Gastrocnemius medialis (tissue), 4 donors: ENCODE data around the gene MSMO1.

Experiments used
- POLR2A ChIP-seq, 2 donors: fragments of 450-650 bp; IDR thresholded peaks; one replicate each; pipeline ENCODE4 v1.6.1; 2017; ENCODE audit warnings: antibody characterized with exemption in 2 of 2, mild to moderate bottlenecking in 2 of 2, moderate library complexity in 2 of 2
- TF ChIP-seq, protein P1 (sequence below), 5 experiments: fragments of 450-650 bp in 3 of 5; fragments of 200-600 bp in 2 of 5; sonication (generic) in 2 of 5; IDR thresholded peaks in 4 of 5; conservative IDR thresholded peaks in 1 of 5; 1 replicate in 4 of 5; 2 replicates in 1 of 5; pipeline ENCODE4 v1.5.1; 2016 to 2019; ENCODE audit warnings: antibody characterized with exemption in 5 of 5, mild to moderate bottlenecking in 3 of 5, moderate library complexity in 3 of 5

DNA sequence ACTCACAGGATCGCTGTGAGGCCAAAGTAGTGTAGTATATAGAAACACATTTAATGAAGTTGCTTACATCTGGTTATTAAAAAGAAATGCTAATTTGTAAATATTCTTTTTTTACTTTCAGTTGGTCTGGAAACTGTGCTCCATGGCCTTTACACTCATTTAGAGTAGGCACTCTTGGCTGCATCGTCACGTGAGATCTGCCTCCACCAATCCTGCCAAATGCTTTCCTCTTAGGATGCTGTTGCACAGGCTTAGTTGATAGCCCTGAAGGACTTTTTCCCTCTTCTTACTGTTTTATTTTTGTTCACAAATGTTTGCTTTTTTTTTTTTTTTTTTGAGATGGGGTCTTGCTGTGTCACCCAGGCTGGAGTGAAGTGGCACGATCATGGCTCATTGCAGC, 57.7 kb downstream of the MSMO1 start:
- TF ChIP-seq, protein P1, sequence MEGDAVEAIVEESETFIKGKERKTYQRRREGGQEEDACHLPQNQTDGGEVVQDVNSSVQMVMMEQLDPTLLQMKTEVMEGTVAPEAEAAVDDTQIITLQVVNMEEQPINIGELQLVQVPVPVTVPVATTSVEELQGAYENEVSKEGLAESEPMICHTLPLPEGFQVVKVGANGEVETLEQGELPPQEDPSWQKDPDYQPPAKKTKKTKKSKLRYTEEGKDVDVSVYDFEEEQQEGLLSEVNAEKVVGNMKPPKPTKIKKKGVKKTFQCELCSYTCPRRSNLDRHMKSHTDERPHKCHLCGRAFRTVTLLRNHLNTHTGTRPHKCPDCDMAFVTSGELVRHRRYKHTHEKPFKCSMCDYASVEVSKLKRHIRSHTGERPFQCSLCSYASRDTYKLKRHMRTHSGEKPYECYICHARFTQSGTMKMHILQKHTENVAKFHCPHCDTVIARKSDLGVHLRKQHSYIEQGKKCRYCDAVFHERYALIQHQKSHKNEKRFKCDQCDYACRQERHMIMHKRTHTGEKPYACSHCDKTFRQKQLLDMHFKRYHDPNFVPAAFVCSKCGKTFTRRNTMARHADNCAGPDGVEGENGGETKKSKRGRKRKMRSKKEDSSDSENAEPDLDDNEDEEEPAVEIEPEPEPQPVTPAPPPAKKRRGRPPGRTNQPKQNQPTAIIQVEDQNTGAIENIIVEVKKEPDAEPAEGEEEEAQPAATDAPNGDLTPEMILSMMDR (IDR thresholded peaks at IDR 0.05 in 4 of 5, conservative IDR thresholded peaks at IDR 0.05 in 1 of 5), result no peak
- no peak for TF ChIP-seq POLR2A (IDR thresholded peaks at IDR 0.05)
